DOHH2 (cell line): Measurements from ENCODE around the gene SCNN1G.

Experiments
- H3F3A ChIP-seq: fragments of 200-600 bp; sonication (generic), shearing (Covaris generic); 2 replicates; pipeline ENCODE4 v1.6.0; 2016; ENCODE audit warnings: antibody characterized with exemption, mild to moderate bottlenecking; ENCODE audit not compliant: control insufficient read depth, insufficient read depth
- H3K27ac ChIP-seq: fragments of 200-600 bp; sonication (generic); 2 replicates; pipeline ENCODE4 v1.5.1; 2014; ENCODE audit warnings: low read depth, mild to moderate bottlenecking, low read length, moderate library complexity
- H3K27me3 ChIP-seq: fragments of 200-600 bp; sonication (generic); 2 replicates; pipeline ENCODE4 v1.6.1; 2014; ENCODE audit warnings: mild to moderate bottlenecking, low read length, mixed read lengths; ENCODE audit not compliant: control insufficient read depth
- H3K36me3 ChIP-seq: fragments of 200-600 bp; sonication (generic); 2 replicates; pipeline ENCODE4 v1.6.1; 2014; ENCODE audit warnings: mild to moderate bottlenecking, low read length, moderate library complexity, mixed read lengths; ENCODE audit not compliant: control insufficient read depth
- H3K4me1 ChIP-seq: fragments of 200-600 bp; sonication (generic); 2 replicates; pipeline ENCODE4 v1.6.1; 2014; ENCODE audit warnings: mild to moderate bottlenecking, low read length, mixed read lengths; ENCODE audit not compliant: control insufficient read depth
- H3K4me2 ChIP-seq: fragments of 200-600 bp; sonication (generic); 2 replicates; pipeline ENCODE4 v1.6.0; 2014; ENCODE audit warnings: mild to moderate bottlenecking, low read length, moderate library complexity
- H3K4me3 ChIP-seq: fragments of 200-600 bp; sonication (generic); 2 replicates; pipeline ENCODE4 v1.5.1; 2014; ENCODE audit warnings: mild to moderate bottlenecking, low read length, mixed read lengths
- H3K79me2 ChIP-seq: fragments of 200-600 bp; sonication (generic); 2 replicates; pipeline ENCODE4 v1.6.1; 2014; ENCODE audit warnings: mild to moderate bottlenecking, low read length, mixed read lengths; ENCODE audit not compliant: control insufficient read depth
- H3K9me2 ChIP-seq: fragments of 200-600 bp; sonication (generic); replicated peaks from 2 replicates; pipeline ENCODE4 v1.6.1; 2014; ENCODE audit warnings: mild to moderate bottlenecking, low read length, mixed read lengths; ENCODE audit not compliant: control insufficient read depth
- H3K9me3 ChIP-seq: fragments of 200-600 bp; sonication (generic); 2 replicates; pipeline ENCODE4 v1.6.1; 2014; ENCODE audit warnings: antibody characterized with exemption, low read length, mixed read lengths; ENCODE audit not compliant: control insufficient read depth, insufficient read depth
- H4K20me1 ChIP-seq: fragments of 200-600 bp; sonication (generic); 2 replicates; pipeline ENCODE4 v1.6.0; 2014; ENCODE audit warnings: low read depth, mild to moderate bottlenecking, antibody characterized with exemption, low read length, moderate library complexity; ENCODE audit not compliant: control insufficient read depth, insufficient read depth
- EZH2phosphoT487 ChIP-seq: fragments of 200-600 bp; sonication (generic); IDR thresholded peaks from 2 replicates; pipeline ENCODE4 v1.6.1; 2017; ENCODE audit warnings: borderline replicate concordance, mild to moderate bottlenecking, antibody characterized with exemption, low read length, moderate library complexity, mixed read lengths
- TF ChIP-seq, protein P1 (sequence below): fragments of 200-600 bp; sonication (generic); IDR thresholded peaks from one replicate; pipeline ENCODE4 v1.5.1; 2014; ENCODE audit warnings: antibody characterized with exemption, mild to moderate bottlenecking, low read depth, low read length; ENCODE audit not compliant: poor library complexity, severe bottlenecking

SCNN1G gene

DNA sequence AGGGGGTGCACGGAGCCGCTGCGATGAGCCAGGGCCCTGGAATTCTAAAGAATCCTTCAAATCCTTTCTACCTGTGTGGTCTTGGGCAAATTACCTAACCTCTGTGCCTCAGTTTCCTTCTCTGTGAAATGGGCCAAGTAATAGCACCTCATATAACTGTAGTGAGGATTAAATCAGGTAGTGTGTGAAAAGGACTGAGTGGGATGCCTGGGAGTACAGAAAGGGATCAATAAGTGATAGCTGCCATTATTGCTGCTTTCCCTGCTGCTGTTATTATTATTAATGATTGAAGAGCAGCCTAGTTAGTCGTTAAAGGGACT, 958 bp downstream of the SCNN1G start:
- Histone ChIP-seq H4K20me1 (no peaks in the 10 kb centered on the region), H3K27ac (no peak overlapping the region), H3K36me3 (no peaks in the 10 kb centered on the region), H3K79me2 (no peaks in the 10 kb centered on the region), H3K9me2 (no peaks in the 10 kb centered on the region), H3K4me2 (no peak overlapping the region), H3K4me1 (peaks cover 15% of the 10 kb centered on the region), H3K27me3 (peaks cover 27% of the 10 kb centered on the region), H3K4me3 (no peak overlapping the region), H3F3A (no peaks in the 10 kb centered on the region), H3K9me3 (no peaks in the 10 kb centered on the region)
- TF ChIP-seq, protein P1, sequence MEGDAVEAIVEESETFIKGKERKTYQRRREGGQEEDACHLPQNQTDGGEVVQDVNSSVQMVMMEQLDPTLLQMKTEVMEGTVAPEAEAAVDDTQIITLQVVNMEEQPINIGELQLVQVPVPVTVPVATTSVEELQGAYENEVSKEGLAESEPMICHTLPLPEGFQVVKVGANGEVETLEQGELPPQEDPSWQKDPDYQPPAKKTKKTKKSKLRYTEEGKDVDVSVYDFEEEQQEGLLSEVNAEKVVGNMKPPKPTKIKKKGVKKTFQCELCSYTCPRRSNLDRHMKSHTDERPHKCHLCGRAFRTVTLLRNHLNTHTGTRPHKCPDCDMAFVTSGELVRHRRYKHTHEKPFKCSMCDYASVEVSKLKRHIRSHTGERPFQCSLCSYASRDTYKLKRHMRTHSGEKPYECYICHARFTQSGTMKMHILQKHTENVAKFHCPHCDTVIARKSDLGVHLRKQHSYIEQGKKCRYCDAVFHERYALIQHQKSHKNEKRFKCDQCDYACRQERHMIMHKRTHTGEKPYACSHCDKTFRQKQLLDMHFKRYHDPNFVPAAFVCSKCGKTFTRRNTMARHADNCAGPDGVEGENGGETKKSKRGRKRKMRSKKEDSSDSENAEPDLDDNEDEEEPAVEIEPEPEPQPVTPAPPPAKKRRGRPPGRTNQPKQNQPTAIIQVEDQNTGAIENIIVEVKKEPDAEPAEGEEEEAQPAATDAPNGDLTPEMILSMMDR = no peak
- TF ChIP-seq EZH2phosphoT487 = no peak

DNA sequence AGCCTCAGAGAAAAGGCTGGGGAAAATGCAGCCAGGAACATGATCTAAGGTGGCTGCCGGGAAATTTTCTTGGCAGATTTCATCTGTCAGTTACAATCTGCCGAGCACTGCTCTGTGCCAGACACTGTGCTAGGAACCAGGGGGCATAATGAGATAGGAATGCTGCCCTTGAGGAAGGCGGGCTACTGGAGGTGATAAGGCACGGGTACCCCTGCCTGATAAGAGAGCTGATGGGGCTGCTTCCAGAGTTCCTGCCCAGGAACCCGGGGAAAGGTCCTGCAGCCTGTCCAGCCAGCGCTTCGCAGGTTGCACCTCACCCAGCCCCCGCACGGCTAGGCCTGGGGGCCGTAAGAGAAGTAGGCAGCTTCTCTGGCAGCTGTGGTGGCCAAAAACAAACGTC, 3.1 kb downstream of the SCNN1G start:
- H4K20me1 ChIP-seq = no peaks in the 10 kb centered on the region
- no peaks in the 10 kb centered on the region for H3F3A ChIP-seq
- H3K27ac ChIP-seq = no peak overlapping the region
- H3K9me2 ChIP-seq = no peaks in the 10 kb centered on the region
- H3K79me2 ChIP-seq = no peaks in the 10 kb centered on the region
- H3K4me2 ChIP-seq = no peak overlapping the region
- peaks cover 19% of the 10 kb centered on the region for H3K27me3 ChIP-seq
- H3K4me1 ChIP-seq = peaks cover 15% of the 10 kb centered on the region
- no peaks in the 10 kb centered on the region for H3K36me3 ChIP-seq
- no peak overlapping the region for H3K4me3 ChIP-seq
- no peaks in the 10 kb centered on the region for H3K9me3 ChIP-seq
- TF ChIP-seq, protein P1 = no peak
- no peak for TF ChIP-seq EZH2phosphoT487

DNA sequence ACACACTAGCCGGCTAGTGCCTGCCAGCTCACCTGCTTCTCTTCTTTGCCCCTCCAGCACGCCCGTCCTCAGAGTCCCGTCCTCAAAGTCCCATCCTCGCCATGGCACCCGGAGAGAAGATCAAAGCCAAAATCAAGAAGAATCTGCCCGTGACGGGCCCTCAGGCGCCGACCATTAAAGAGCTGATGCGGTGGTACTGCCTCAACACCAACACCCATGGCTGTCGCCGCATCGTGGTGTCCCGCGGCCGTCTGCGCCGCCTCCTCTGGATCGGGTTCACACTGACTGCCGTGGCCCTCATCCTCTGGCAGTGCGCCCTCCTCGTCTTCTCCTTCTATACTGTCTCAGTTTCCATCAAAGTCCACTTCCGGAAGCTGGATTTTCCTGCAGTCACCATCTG, 3.6 kb downstream of the SCNN1G start:
- Histone ChIP-seq H3K4me2 (no peak overlapping the region), H3K4me3 (no peak overlapping the region)
- TF ChIP-seq, protein P1 = no peak
- TF ChIP-seq EZH2phosphoT487 = no peak

DNA sequence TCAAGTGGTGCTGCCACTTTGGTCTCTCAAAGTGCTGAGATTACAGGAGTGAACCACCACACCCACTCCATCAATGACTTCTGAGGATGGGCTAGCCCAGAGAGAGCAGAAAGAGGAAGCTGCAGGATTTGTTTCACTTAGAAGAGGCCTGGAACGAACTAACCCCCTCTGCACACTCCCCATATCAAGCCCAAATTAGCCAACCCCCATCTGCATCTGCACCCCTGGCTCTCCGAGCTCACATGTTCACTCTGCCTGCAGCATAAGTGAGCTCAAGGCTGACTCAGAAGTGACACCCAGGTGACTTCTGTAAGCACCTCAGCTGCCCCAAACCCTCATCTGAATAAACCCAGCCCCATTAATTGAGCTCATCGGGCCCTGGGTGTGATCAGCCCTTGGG, 4.8 kb downstream of the SCNN1G start:
- peaks cover 11% of the 10 kb centered on the region for H3K4me1 ChIP-seq
- no peaks in the 10 kb centered on the region for H3K36me3 ChIP-seq
- no peak overlapping the region for H3K4me3 ChIP-seq
- no peaks in the 10 kb centered on the region for H3K9me3 ChIP-seq
- H3K4me2 ChIP-seq = no peak overlapping the region
- H3K27ac ChIP-seq = no peak overlapping the region
- no peaks in the 10 kb centered on the region for H3F3A ChIP-seq
- no peaks in the 10 kb centered on the region for H3K9me2 ChIP-seq
- H3K27me3 ChIP-seq = peaks cover 17% of the 10 kb centered on the region
- H4K20me1 ChIP-seq = no peaks in the 10 kb centered on the region
- H3K79me2 ChIP-seq = no peaks in the 10 kb centered on the region
- no peak for TF ChIP-seq EZH2phosphoT487
- TF ChIP-seq, protein P1 = no peak

More for the DNA sequence above, 3.6 kb downstream of the SCNN1G start:
- Histone ChIP-seq H3K27ac (no peak overlapping the region), H3F3A (no peaks in the 10 kb centered on the region), H3K79me2 (no peaks in the 10 kb centered on the region), H3K27me3 (peaks cover 18% of the 10 kb centered on the region), H3K9me2 (no peaks in the 10 kb centered on the region), H4K20me1 (no peaks in the 10 kb centered on the region), H3K4me1 (peaks cover 15% of the 10 kb centered on the region), H3K9me3 (no peaks in the 10 kb centered on the region), H3K36me3 (no peaks in the 10 kb centered on the region)
